ENCODE data around the gene CYTIP. TPM values are rescaled to one million over a fixed set of nuclear protein-coding genes. Genes with fewer than 3 reads are reported as not detected.

CYTIP gene
- total RNA-seq, 1 experiment from 2014 or later: not detected

DNA sequence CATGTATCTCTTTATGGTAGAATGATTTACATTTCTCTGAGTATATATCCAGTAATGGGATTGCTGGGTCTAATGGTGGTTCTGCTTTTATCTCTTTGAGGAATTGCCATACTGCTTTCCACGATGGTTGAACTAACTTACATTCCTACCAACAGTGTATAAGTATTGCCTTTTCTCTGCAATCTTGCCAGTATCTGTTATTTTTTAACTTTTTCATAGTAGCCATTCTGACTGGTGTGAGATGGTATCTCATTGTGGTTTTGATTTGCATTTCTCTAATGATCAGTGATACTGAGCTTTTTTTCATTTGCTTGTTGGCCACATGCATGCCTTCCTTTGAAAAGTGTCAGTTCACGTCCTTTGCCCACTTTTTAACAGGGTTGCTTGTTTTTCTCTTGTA is 55.1 kb downstream of the CYTIP start:
- Histone ChIP-seq H3K27ac (no peak overlapping the region), H3K27me3 (ENCODE audit: insufficient read depth, low read depth) (no peaks in the 10 kb centered on the region), H4K20me1 (ENCODE audit: insufficient read depth) (no peaks in the 10 kb centered on the region), H3K9me2 (ENCODE audit: insufficient read depth) (no peaks in the 10 kb centered on the region), H3K79me2 (ENCODE audit: low read depth) (no peaks in the 10 kb centered on the region), H3K36me3 (ENCODE audit: low read depth) (no peaks in the 10 kb centered on the region), H3K4me1 (replicated peaks; ENCODE audit: insufficient read depth) (no peaks in the 10 kb centered on the region), H3K9me3 (ENCODE audit: insufficient read depth, low read depth) (no peaks in the 10 kb centered on the region), H3K4me2 (no peak overlapping the region), H2AFZ (no peak overlapping the region), H3F3A (ENCODE audit: insufficient read depth, low read depth) (no peaks in the 10 kb centered on the region), H3K4me3 (no peak overlapping the region)
- TF ChIP-seq, protein P1, sequence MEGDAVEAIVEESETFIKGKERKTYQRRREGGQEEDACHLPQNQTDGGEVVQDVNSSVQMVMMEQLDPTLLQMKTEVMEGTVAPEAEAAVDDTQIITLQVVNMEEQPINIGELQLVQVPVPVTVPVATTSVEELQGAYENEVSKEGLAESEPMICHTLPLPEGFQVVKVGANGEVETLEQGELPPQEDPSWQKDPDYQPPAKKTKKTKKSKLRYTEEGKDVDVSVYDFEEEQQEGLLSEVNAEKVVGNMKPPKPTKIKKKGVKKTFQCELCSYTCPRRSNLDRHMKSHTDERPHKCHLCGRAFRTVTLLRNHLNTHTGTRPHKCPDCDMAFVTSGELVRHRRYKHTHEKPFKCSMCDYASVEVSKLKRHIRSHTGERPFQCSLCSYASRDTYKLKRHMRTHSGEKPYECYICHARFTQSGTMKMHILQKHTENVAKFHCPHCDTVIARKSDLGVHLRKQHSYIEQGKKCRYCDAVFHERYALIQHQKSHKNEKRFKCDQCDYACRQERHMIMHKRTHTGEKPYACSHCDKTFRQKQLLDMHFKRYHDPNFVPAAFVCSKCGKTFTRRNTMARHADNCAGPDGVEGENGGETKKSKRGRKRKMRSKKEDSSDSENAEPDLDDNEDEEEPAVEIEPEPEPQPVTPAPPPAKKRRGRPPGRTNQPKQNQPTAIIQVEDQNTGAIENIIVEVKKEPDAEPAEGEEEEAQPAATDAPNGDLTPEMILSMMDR (conservative IDR thresholded peaks at IDR 0.05): no peak
- TF ChIP-seq EZH2 (IDR thresholded peaks at IDR 0.05; ENCODE audit: low read depth): no peak
- DNase-seq: no peak
- BruUV-seq (replicated peaks): no TSS peak
- CTCF ChIA-PET: no interaction called here
- intact Hi-C loops (cut with micrococcal nuclease; ENCODE audit: unreplicated experiment): no loop called here
- POLR2A ChIA-PET (ENCODE audit: unreplicated experiment): no interaction called here

DNA sequence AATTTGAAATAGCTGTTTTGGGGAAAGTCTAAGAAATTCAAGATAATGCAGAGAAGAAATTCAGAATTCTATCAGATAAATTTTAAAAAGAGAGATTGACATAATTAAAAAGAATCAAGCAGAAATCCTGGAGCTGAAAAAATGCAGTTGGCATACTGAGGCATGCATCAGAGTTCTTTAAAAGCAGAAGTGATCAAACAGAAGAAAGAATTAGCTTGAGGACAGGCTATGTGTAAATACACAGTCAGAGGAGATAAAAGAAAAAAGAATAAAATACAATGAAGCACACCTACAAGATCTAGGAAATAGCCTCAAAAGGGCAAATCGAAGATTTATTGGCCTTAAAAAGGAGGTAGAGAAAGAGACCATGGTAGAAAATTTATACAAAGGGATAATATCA is 57.1 kb downstream of the CYTIP start:
- Histone ChIP-seq H3K4me2 (no peak overlapping the region), H3K4me1 (replicated peaks; ENCODE audit: insufficient read depth) (no peaks in the 10 kb centered on the region), H3K27me3 (ENCODE audit: insufficient read depth, low read depth) (no peaks in the 10 kb centered on the region), H3K9me2 (ENCODE audit: insufficient read depth) (no peaks in the 10 kb centered on the region), H4K20me1 (ENCODE audit: insufficient read depth) (no peaks in the 10 kb centered on the region), H3F3A (ENCODE audit: insufficient read depth, low read depth) (no peaks in the 10 kb centered on the region), H3K27ac (no peak overlapping the region), H3K4me3 (no peak overlapping the region), H3K9me3 (ENCODE audit: insufficient read depth, low read depth) (no peaks in the 10 kb centered on the region), H2AFZ (no peak overlapping the region), H3K79me2 (ENCODE audit: low read depth) (no peaks in the 10 kb centered on the region), H3K36me3 (ENCODE audit: low read depth) (no peaks in the 10 kb centered on the region)
- CTCF ChIA-PET: no interaction called here
- BruUV-seq (replicated peaks): no TSS peak
- intact Hi-C loops (cut with micrococcal nuclease; ENCODE audit: unreplicated experiment): no loop called here
- no peak for DNase-seq
- TF ChIP-seq EZH2 (IDR thresholded peaks at IDR 0.05; ENCODE audit: low read depth): no peak
- TF ChIP-seq, protein P1 (conservative IDR thresholded peaks at IDR 0.05): no peak
- POLR2A ChIA-PET (ENCODE audit: unreplicated experiment): no interaction called here

DNA sequence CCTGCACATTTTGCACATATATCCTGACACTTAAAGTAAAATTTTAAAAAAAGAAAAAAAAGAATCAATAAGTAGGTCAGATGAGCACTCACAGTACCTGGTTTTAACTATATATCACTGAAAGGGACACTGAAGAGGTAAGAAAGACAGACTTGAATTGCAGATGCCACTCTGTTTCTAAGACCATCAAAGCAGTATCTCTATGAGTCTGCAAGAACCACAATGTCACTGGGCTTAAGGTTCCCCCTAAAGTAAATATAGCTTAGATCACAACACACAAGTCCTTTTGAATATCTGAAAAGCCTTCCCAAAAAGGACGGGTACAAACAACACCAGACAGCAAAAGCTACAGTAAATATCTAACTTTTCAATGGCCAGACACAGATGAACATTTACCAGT is 57.6 kb downstream of the CYTIP start:
- ChIA-PET CTCF (no interaction called here), POLR2A (ENCODE audit: unreplicated experiment) (no interaction called here)
- Histone ChIP-seq H3K79me2 (ENCODE audit: low read depth) (no peaks in the 10 kb centered on the region), H3K4me3 (no peak overlapping the region), H3K36me3 (ENCODE audit: low read depth) (no peaks in the 10 kb centered on the region), H3K27ac (no peak overlapping the region), H3K4me1 (replicated peaks; ENCODE audit: insufficient read depth) (no peaks in the 10 kb centered on the region), H4K20me1 (ENCODE audit: insufficient read depth) (no peaks in the 10 kb centered on the region), H3K9me3 (ENCODE audit: insufficient read depth, low read depth) (no peaks in the 10 kb centered on the region), H3K27me3 (ENCODE audit: insufficient read depth, low read depth) (no peaks in the 10 kb centered on the region), H2AFZ (no peak overlapping the region), H3F3A (ENCODE audit: insufficient read depth, low read depth) (no peaks in the 10 kb centered on the region), H3K9me2 (ENCODE audit: insufficient read depth) (no peaks in the 10 kb centered on the region), H3K4me2 (no peak overlapping the region)
- intact Hi-C loops (cut with micrococcal nuclease; ENCODE audit: unreplicated experiment): no loop called here
- DNase-seq: no peak
- no TSS peak for BruUV-seq (replicated peaks)
- no peak for TF ChIP-seq EZH2 (IDR thresholded peaks at IDR 0.05; ENCODE audit: low read depth)
- TF ChIP-seq, protein P1 (conservative IDR thresholded peaks at IDR 0.05): no peak

Data from PC-9 (cell line).